Ishikawa (cell line): ENCODE measurements around the gene TPD52L1.

Experiments used
- CEBPB ChIP-seq: IDR thresholded peaks from 2 replicates; pipeline ENCODE4 v1.6.1; 2012
- CREB1 ChIP-seq: IDR thresholded peaks from 2 replicates; pipeline ENCODE4 v1.6.1; 2012; ENCODE audit warnings: low read depth
- EGR1 ChIP-seq: IDR thresholded peaks from 2 replicates; pipeline ENCODE4 v1.6.1; 2012
- EP300 ChIP-seq: IDR thresholded peaks from 2 replicates; pipeline ENCODE4 v1.6.1; 2012; ENCODE audit warnings: borderline replicate concordance
- FOXM1 ChIP-seq: IDR thresholded peaks from 2 replicates; pipeline ENCODE4 v1.6.1; 2012; ENCODE audit warnings: low read depth, borderline replicate concordance
- MAX ChIP-seq: IDR thresholded peaks from 2 replicates; pipeline ENCODE4 v1.6.1; 2012
- NFIC ChIP-seq: IDR thresholded peaks from 2 replicates; pipeline ENCODE4 v1.6.1; 2012
- RAD21 ChIP-seq: IDR thresholded peaks from 2 replicates; pipeline ENCODE4 v1.6.1; 2012; ENCODE audit warnings: low read depth
- REST ChIP-seq: IDR thresholded peaks from 2 replicates; pipeline ENCODE4 v1.6.1; 2012; ENCODE audit warnings: low read depth, mild to moderate bottlenecking
- TAF1 ChIP-seq: IDR thresholded peaks from 2 replicates; pipeline ENCODE4 v1.6.1; 2012; ENCODE audit warnings: low read depth, mild to moderate bottlenecking
- TEAD4 ChIP-seq: IDR thresholded peaks from 2 replicates; pipeline ENCODE4 v1.6.1; 2012
- USF1 ChIP-seq: IDR thresholded peaks from 2 replicates; pipeline ENCODE4 v1.6.1; 2012
- YY1 ChIP-seq: IDR thresholded peaks from 2 replicates; pipeline ENCODE4 v1.6.1; 2012; ENCODE audit warnings: low read depth
- ZBTB7A ChIP-seq: IDR thresholded peaks from 2 replicates; pipeline ENCODE4 v1.6.1; 2012; ENCODE audit warnings: low read depth

- TF ChIP-seq USF1 (no peak), FOXM1 (no peak), RAD21 (no peak), CREB1 (no peak), ZBTB7A (no peak), REST (no peak), MAX (no peak), EP300 (no peak), CEBPB (no peak), NFIC (no peak), TAF1 (no peak), TEAD4 (no peak), YY1 (no peak), EGR1 (no peak)
These were observed 108.7 kb downstream of the TPD52L1 start for GRCh38 chr6:125262016-125263013.
